ENCODE results near the gene ARMC7. TPM values are rescaled to one million over a fixed set of nuclear protein-coding genes. Genes with fewer than 3 reads are reported as not detected.
A peak's percentile ranks its signal among the peaks of the same experiment; 100 is the strongest.

Gene ARMC7
- total and polyA plus RNA-seq, 10 of the 15 experiments (the other 5 are each of a cell fraction or from before 2014, with no cell fraction given) = 1.5 to 19.8 (median 6.3) TPM

- TF ChIP-seq NKRF (conservative IDR thresholded peaks at IDR 0.05) (peak; percentile 97), NR2C2 (IDR thresholded peaks at IDR 0.05; ENCODE audit: borderline replicate concordance, control insufficient read depth, insufficient read length, low read depth) (no peak), ATF7 (IDR thresholded peaks at IDR 0.05; ENCODE audit: low read depth) (no peak), TCF3 (IDR thresholded peaks at IDR 0.05; ENCODE audit: borderline replicate concordance, insufficient read depth, low read depth, low read length) (peak; percentile 90), FOXK2 (IDR thresholded peaks at IDR 0.05) (no peak), CHD4 (IDR thresholded peaks at IDR 0.05) (no peak), SIN3A (IDR thresholded peaks at IDR 0.05; ENCODE audit: low read depth, low read length) (peak; percentile 90), NFXL1 (IDR thresholded peaks at IDR 0.05; ENCODE audit: borderline replicate concordance) (no peak), GABPA (IDR thresholded peaks at IDR 0.05; ENCODE audit: low read depth) (no peak), WRNIP1 (IDR thresholded peaks at IDR 0.05; ENCODE audit: borderline replicate concordance, low read depth, low read length) (0 out of 2 replicates have a peak, but pooled peaks have one; percentile 19), JUND (IDR thresholded peaks at IDR 0.05; ENCODE audit: low read depth, low read length) (no peak), BRCA1 (IDR thresholded peaks at IDR 0.05; ENCODE audit: low read depth, low read length) (no peak), SMC3 (IDR thresholded peaks at IDR 0.05; ENCODE audit: borderline replicate concordance, low read length) (no peak; the same call in 1 of the 2 replicates), NBN (IDR thresholded peaks at IDR 0.05) (peak; percentile 49; the same call in 1 of the 2 replicates), E2F8 (IDR thresholded peaks at IDR 0.05; ENCODE audit: low read depth, partially characterized antibody) (no peak), PAX8 (IDR thresholded peaks at IDR 0.05) (no peak), NRF1 (conservative IDR thresholded peaks at IDR 0.05; ENCODE audit: low read depth, low read length) (no peak), FOXM1 (IDR thresholded peaks at IDR 0.05; ENCODE audit: low read depth, low read length) (peak; percentile 46; the same call in 1 of the 2 replicates), RELA (IDR thresholded peaks at IDR 0.05; ENCODE audit: borderline replicate concordance, partially characterized antibody) (peak; percentile 21), USF2 (IDR thresholded peaks at IDR 0.05; ENCODE audit: borderline replicate concordance, low read depth, low read length) (no peak)
- TF ChIP-seq, protein P1, sequence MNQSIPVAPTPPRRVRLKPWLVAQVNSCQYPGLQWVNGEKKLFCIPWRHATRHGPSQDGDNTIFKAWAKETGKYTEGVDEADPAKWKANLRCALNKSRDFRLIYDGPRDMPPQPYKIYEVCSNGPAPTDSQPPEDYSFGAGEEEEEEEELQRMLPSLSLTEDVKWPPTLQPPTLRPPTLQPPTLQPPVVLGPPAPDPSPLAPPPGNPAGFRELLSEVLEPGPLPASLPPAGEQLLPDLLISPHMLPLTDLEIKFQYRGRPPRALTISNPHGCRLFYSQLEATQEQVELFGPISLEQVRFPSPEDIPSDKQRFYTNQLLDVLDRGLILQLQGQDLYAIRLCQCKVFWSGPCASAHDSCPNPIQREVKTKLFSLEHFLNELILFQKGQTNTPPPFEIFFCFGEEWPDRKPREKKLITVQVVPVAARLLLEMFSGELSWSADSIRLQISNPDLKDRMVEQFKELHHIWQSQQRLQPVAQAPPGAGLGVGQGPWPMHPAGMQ (IDR thresholded peaks at IDR 0.05; ENCODE audit: borderline replicate concordance) = no peak
Measured at GRCh38 chr17:75154195-75155106, 44.7 kb downstream of the ARMC7 start, which contains the start of gene JPT1 (continued).

Data from GM12878 (cell line).